ENCODE measurements around the gene CIPC. TPM values are rescaled to one million over a fixed set of nuclear protein-coding genes. Genes with fewer than 3 reads are reported as not detected.

CIPC gene
- total RNA-seq, 1 donor from 2014 or later: 12.7 TPM

DNA sequence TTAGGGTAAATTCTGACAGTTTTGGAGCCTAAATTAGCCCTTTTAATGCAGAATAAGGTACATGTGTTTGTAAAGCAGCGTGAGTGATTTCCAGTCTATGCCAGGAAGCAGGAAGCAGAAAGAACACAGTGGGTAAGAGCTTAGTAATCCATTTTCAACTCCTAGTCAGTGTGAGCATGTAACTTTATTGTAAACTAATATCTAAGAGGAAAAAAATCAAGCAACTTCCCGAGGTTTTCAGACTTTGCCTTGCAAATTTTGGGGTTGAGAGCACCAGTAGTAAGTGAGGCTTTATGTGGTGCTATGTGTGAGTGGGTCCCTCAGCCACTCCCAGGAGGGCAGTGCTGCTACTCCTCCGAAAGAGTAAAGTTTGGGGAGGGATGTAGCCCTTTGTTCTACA lies 2.9 kb downstream of the CIPC start:
- Mint-ChIP-seq H3K27me3 (no peaks in the 10 kb centered on the region), H3K4me1 (peaks cover 32% of the 10 kb centered on the region), H3K27ac (no peak overlapping the region)

DNA sequence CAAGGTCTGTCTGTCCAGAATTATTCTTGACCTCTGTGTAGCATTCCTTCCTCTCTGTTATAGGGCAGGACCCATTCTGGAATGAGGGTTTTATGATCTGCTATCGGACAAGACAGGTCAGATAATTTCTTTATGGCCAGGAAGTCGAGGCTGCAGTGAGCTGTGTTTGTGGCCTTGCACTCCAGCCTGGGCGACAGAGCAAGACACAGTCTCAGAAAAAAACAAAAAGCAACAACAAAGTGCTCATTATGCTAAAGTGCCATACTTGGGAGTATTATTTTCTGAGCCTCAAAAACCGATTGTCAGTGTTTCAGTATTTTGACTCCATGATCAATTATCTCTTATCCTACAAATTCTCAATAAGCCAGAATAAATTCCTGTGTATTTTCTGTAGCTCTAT lies 4.1 kb downstream of the CIPC start:
- H3K4me1 Mint-ChIP-seq: peaks cover 25% of the 10 kb centered on the region
- no peak overlapping the region for H3K4me3 Mint-ChIP-seq
- intact Hi-C loops (cut with micrococcal nuclease): loop anchor here (10.0 kb wide), 1 partner anchor 947 kb away; the partner anchor contains the start of gene GPATCH2L
- peaks cover 11% of the 10 kb centered on the region for H3K36me3 Mint-ChIP-seq (ENCODE audit: low read depth)
- H3K27ac Mint-ChIP-seq: no peak overlapping the region
- H3K9me3 Mint-ChIP-seq: no peaks in the 10 kb centered on the region
- no peak for DNase-seq
- H3K27me3 Mint-ChIP-seq: no peaks in the 10 kb centered on the region

More for the DNA sequence above, 2.9 kb downstream of the CIPC start:
- Mint-ChIP-seq H3K36me3 (ENCODE audit: low read depth) (peaks cover 6% of the 10 kb centered on the region), H3K9me3 (no peaks in the 10 kb centered on the region), H3K4me3 (no peak overlapping the region)
- DNase-seq: no peak
- intact Hi-C loops (cut with micrococcal nuclease): loop anchor here (10.0 kb wide), 1 partner anchor 946 kb away; the partner anchor contains the start of gene GPATCH2L

DNA sequence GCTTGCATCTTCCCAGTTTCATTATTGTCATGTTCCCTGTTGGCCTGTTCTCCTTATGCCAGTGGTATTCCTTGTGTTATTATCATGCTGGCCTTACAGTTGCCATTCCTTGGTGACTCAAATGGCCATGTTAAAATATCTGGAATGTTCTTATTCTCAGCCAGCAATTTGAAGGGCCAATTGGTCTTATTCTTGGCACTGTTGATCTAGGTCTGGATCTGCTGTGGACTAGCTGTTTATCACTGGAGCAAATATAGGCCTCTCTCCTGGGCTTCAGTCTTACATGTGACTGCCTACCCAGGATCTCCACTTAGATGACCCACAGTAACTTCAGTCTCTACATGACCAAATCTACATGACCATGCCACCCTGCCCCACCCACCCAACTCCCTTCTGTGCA lies 5.4 kb downstream of the CIPC start:
- no peak for DNase-seq
- H3K27ac Mint-ChIP-seq: no peak overlapping the region
- H3K27me3 Mint-ChIP-seq: no peaks in the 10 kb centered on the region
- peaks cover 13% of the 10 kb centered on the region for H3K36me3 Mint-ChIP-seq (ENCODE audit: low read depth)
- no peak overlapping the region for H3K4me3 Mint-ChIP-seq
- peaks cover 18% of the 10 kb centered on the region for H3K4me1 Mint-ChIP-seq
- intact Hi-C loops (cut with micrococcal nuclease): loop anchor here (10.0 kb wide), 1 partner anchor 949 kb away; the partner anchor contains the start of gene GPATCH2L
- H3K9me3 Mint-ChIP-seq: no peaks in the 10 kb centered on the region

DNA sequence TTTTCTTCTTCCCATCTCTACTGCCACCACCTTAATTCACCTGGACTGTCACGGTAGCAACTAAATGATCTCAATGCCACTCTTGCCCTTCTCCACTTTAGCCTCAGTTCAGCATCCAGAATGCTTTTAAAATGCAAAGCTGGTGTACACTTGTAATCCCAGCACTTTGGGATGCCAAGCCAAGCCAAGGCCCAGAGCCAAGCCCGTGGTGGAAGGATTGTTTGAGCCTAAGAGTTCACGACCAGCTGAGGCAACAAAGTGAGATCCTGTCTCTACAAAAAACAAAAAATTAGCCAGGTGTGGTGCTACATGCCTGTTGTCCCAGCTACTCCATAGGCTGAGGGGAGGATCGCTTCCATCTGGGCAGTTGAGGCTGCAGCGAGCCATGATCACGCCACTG lies 5.9 kb downstream of the CIPC start:
- H3K27me3 Mint-ChIP-seq: no peaks in the 10 kb centered on the region
- H3K36me3 Mint-ChIP-seq (ENCODE audit: low read depth): peaks cover 15% of the 10 kb centered on the region
- no peak overlapping the region for H3K4me3 Mint-ChIP-seq
- no peak for DNase-seq
- H3K9me3 Mint-ChIP-seq: no peaks in the 10 kb centered on the region
- H3K27ac Mint-ChIP-seq: no peak overlapping the region
- intact Hi-C loops (cut with micrococcal nuclease): loop anchor here (10.0 kb wide), 1 partner anchor 949 kb away; the partner anchor contains the start of gene GPATCH2L
- peaks cover 13% of the 10 kb centered on the region for H3K4me1 Mint-ChIP-seq

DNA sequence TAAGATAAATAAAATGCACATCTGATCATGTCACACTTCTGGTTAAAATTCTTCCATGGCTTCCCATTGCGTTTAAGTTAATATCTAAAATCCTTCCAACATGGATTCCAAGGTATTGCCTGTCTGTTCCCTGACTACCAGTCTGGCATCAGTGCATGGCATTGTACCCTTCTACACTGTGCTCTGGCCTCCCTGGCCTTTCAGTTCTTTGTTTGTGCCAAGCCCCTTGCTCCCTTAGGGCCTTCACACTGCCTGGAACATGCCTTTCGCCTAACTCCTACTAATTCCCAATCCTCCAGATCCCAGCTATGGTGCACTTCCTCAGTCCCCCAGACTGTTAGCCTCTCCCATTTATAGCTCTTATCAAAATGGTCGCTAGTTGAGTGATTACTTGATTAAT lies 6.3 kb downstream of the CIPC start:
- no peaks in the 10 kb centered on the region for H3K27me3 Mint-ChIP-seq
- H3K27ac Mint-ChIP-seq: no peak overlapping the region
- no peak for DNase-seq
- H3K4me1 Mint-ChIP-seq: peaks cover 9% of the 10 kb centered on the region
- peaks cover 18% of the 10 kb centered on the region for H3K36me3 Mint-ChIP-seq (ENCODE audit: low read depth)
- H3K4me3 Mint-ChIP-seq: no peak overlapping the region
- intact Hi-C loops (cut with micrococcal nuclease): loop anchor here (10.0 kb wide), 1 partner anchor 950 kb away; the partner anchor contains the start of gene GPATCH2L
- H3K9me3 Mint-ChIP-seq: no peaks in the 10 kb centered on the region

DNA sequence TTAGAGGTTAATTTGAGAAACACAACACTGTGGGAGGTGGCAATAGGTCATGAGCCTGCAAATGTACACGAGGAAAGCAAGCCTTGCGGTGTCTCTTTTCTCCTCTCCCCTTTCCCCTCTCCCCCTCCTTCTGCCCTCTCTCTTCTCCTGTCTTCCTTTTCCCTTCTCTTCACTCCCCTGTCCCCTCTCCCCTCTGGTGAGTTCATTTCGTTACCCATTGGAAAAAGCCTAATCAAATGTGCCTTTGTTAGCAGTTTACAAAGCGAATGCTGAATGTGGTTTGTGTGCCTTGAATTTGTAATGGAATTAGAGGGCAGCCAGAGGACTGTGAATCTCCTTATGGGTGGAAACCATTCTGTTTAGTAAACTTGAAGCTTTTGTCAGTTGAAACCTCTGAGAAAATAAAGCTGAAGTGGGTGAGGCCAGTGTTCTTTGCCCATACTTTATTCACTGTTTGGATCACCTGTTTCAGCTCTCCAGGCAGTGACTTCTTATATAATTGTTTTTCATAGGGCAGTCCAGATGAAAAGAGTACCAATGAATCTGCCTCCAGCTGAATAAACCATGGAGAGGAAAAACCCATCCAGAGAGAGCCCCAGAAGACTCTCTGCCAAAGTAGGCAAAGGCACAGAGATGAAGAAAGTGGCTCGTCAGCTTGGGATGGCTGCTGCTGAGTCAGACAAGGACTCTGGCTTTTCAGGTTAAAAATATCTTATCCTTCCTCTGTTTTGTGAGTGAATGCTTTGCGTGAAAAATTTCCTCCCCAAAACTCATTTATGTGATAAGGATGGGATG lies 7.3 kb downstream of the CIPC start:
- intact Hi-C loops (cut with micrococcal nuclease): loop anchor here (10.0 kb wide), 1 partner anchor 951 kb away; the partner anchor contains the start of gene GPATCH2L
- H3K27ac Mint-ChIP-seq: no peak overlapping the region
- H3K4me1 Mint-ChIP-seq: peaks cover 4% of the 10 kb centered on the region
- H3K9me3 Mint-ChIP-seq: no peaks in the 10 kb centered on the region
- H3K36me3 Mint-ChIP-seq (ENCODE audit: low read depth): peaks cover 20% of the 10 kb centered on the region
- no peak overlapping the region for H3K4me3 Mint-ChIP-seq
- DNase-seq: peak; percentile 49
- H3K27me3 Mint-ChIP-seq: no peaks in the 10 kb centered on the region

DNA sequence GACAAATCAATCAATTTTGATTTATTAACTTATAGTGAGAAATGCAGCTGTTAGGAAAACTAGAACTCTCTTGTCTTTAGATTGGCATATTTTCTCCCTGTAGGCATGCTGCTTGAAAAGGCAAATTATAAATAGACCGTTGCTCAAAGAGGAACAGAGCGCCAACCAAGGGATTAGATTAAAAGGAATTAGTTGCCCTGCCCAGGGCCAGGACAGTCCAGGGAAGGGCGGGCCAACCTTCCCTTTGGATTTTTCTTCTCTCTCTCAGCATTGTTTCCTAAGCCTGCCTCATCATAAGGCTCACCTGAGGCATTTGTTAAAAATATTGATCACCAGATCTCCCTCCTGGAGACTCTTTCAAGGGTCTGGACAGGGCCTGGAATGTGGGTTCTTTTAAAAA lies 8.6 kb downstream of the CIPC start:
- intact Hi-C loops (cut with micrococcal nuclease): loop anchor here (10.0 kb wide), 1 partner anchor 952 kb away; the partner anchor contains the start of gene GPATCH2L
- H3K27ac Mint-ChIP-seq: no peak overlapping the region
- no peak for DNase-seq
- no peak overlapping the region for H3K4me3 Mint-ChIP-seq
- H3K9me3 Mint-ChIP-seq: no peaks in the 10 kb centered on the region
- no peaks in the 10 kb centered on the region for H3K27me3 Mint-ChIP-seq
- H3K36me3 Mint-ChIP-seq (ENCODE audit: low read depth): peaks cover 23% of the 10 kb centered on the region
- H3K4me1 Mint-ChIP-seq: no peaks in the 10 kb centered on the region

DNA sequence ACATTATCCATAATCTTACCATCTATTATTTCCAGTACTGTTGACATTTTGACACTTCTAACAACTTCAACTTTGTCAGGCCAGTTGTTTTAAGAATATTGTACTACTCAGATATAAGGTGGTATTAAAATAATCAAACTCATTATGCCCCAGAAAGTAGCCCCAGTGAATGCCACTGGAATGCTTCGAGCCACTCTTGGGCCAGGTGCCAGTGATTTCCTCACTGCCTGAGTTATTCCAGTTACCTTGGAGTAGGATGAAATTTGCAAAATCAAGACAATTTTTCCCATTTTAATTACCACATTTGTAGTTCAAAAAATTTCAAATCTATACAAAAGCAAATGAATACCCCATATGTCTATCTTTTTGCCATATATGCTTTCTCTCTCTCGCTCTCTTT lies 9.2 kb downstream of the CIPC start:
- Mint-ChIP-seq H3K36me3 (ENCODE audit: low read depth) (peaks cover 23% of the 10 kb centered on the region), H3K27me3 (no peaks in the 10 kb centered on the region), H3K27ac (no peak overlapping the region), H3K4me1 (no peaks in the 10 kb centered on the region), H3K9me3 (no peaks in the 10 kb centered on the region), H3K4me3 (no peak overlapping the region)
- intact Hi-C loops (cut with micrococcal nuclease): loop anchor here (10.0 kb wide), 1 partner anchor 952 kb away; the partner anchor contains the start of gene GPATCH2L
- DNase-seq: no peak

DNA sequence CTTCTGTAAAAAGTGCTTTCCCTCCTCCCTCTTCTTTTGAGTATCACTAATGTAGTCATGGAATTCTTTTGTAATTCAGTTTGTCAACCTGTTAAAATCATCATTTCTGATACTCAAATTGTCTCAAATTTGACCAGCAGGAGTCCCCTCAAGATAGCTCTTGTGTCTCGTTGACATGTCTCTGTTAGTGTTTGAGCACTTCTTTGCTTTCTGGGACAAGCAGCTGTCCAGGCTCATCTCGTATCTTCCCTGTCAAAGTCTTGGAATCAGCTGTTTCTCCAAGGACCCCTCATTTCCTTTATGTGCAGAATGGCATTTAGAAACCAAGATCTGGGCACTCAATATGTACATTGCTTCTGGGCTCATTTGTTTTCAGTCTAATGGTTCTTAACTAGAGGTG lies 10.7 kb downstream of the CIPC start:
- no peaks in the 10 kb centered on the region for H3K9me3 Mint-ChIP-seq
- intact Hi-C loops (cut with micrococcal nuclease): loop anchor here (10.0 kb wide), 1 partner anchor 954 kb away; the partner anchor contains the start of gene GPATCH2L
- H3K36me3 Mint-ChIP-seq (ENCODE audit: low read depth): peaks cover 30% of the 10 kb centered on the region
- no peak for DNase-seq
- no peaks in the 10 kb centered on the region for H3K4me1 Mint-ChIP-seq
- H3K4me3 Mint-ChIP-seq: no peak overlapping the region
- H3K27ac Mint-ChIP-seq: no peak overlapping the region
- H3K27me3 Mint-ChIP-seq: no peaks in the 10 kb centered on the region

DNA sequence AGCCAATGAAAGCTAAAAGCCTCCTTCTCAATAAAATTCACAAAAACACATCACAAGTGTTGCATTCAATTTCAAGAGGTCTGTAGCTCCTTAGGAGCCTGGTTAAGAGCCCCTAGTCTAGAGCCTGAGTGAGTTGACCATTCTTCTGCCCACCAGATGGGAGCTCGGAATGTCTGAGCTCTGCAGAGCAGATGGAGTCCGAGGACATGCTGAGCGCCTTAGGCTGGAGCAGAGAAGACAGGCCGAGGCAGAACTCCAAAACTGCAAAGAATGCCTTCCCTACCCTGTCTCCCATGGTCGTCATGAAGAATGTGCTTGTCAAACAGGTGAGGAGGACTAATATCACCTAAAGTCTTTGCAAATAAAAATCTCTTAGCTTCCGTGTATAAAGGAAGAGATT lies 11.6 kb downstream of the CIPC start:
- H3K9me3 Mint-ChIP-seq: no peaks in the 10 kb centered on the region
- no peak overlapping the region for H3K4me3 Mint-ChIP-seq
- peaks cover 33% of the 10 kb centered on the region for H3K36me3 Mint-ChIP-seq (ENCODE audit: low read depth)
- no peaks in the 10 kb centered on the region for H3K27me3 Mint-ChIP-seq
- intact Hi-C loops (cut with micrococcal nuclease): loop anchor here (10.0 kb wide), 1 partner anchor 955 kb away; the partner anchor contains the start of gene GPATCH2L
- H3K4me1 Mint-ChIP-seq: no peaks in the 10 kb centered on the region
- no peak overlapping the region for H3K27ac Mint-ChIP-seq
- DNase-seq: no peak

DNA sequence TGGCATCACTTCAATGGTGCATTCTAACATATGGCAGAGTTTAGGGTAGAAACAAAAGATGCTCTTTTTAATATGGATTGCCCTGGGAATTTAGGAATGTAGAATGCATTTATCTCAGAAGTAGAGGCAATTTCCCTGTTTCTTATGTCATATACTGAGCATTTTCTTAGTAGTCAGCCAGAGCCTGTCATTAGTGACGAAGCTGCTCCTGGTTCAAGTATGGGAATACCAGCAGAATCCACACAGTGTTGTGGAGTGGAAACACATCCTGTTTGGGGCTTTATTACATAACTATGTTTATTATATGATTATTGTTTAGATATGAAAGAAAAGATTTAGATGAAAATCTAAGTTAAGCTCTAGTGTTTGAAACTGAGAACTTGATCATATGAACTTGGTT lies 12.2 kb downstream of the CIPC start:
- H3K27ac Mint-ChIP-seq: no peak overlapping the region

DNA sequence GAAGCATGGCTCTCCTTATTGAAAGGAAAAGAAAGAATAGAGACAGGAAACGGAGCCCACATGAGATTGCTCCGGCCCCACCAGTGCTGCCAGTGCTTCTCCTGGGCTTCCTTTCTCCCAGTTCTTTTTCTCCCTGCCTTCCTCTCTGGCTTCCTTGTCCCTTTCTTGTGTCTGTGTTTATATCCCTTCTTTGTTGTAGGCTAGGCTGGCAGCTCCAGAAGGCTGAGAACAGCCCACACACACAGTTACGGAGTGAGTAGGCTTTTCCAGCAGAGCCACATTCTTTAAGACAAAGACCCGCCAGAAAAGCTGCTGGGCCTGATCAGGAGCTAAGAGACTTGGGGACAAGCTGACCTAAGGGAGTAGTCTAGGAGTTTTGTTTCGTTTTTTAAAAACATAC lies 13.0 kb downstream of the CIPC start:
- no peaks in the 10 kb centered on the region for H3K27me3 Mint-ChIP-seq
- H3K9me3 Mint-ChIP-seq: no peaks in the 10 kb centered on the region
- H3K4me3 Mint-ChIP-seq: no peak overlapping the region
- H3K4me1 Mint-ChIP-seq: no peaks in the 10 kb centered on the region
- no peak overlapping the region for H3K27ac Mint-ChIP-seq
- no peak for DNase-seq
- peaks cover 38% of the 10 kb centered on the region for H3K36me3 Mint-ChIP-seq (ENCODE audit: low read depth)
- intact Hi-C loops (cut with micrococcal nuclease): no loop called here

More for the DNA sequence above, 12.2 kb downstream of the CIPC start:
- Mint-ChIP-seq H3K4me3 (no peak overlapping the region), H3K27me3 (no peaks in the 10 kb centered on the region), H3K9me3 (no peaks in the 10 kb centered on the region), H3K4me1 (no peaks in the 10 kb centered on the region), H3K36me3 (ENCODE audit: low read depth) (peaks cover 38% of the 10 kb centered on the region)
- no peak for DNase-seq
- intact Hi-C loops (cut with micrococcal nuclease): no loop called here

DNA sequence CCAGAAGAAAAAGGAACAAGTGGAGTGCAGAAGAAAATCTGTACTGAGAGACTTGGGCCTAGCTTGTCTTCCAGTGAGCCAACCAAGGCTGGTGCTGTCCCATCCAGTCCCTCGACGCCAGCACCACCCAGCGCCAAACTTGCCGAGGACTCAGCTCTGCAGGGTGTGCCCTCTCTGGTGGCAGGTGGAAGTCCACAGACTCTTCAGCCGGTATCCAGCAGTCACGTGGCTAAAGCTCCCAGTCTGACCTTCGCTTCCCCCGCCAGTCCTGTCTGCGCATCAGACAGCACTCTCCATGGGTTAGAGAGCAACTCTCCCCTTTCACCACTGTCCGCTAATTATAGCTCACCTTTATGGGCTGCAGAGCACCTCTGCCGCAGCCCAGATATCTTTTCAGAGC lies 15.6 kb downstream of the CIPC start:
- Mint-ChIP-seq H3K27me3 (no peaks in the 10 kb centered on the region), H3K4me1 (no peaks in the 10 kb centered on the region), H3K27ac (no peak overlapping the region), H3K36me3 (ENCODE audit: low read depth) (peaks cover 31% of the 10 kb centered on the region), H3K4me3 (no peak overlapping the region), H3K9me3 (no peaks in the 10 kb centered on the region)
- intact Hi-C loops (cut with micrococcal nuclease): no loop called here
- no peak for DNase-seq

DNA sequence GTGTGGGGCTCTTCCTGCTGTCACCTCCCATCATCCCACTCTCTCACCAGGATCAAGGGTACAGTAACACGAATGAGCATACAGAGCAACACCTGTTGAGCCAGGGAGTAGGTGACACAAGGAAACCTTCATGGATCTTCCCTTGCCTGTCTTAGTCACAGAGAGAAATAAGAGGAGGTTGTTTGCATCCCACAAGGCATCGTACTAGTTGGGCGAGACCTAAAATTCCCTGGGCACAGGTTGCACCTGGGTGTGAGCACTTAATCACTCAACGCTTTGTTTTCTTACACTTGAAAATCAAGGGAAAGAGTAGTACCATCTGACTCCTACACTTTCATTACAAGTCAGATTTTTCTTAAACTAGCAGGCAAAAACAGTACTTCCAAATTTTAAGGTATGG lies 16.6 kb downstream of the CIPC start:
- Mint-ChIP-seq H3K27ac (no peak overlapping the region), H3K36me3 (ENCODE audit: low read depth) (peaks cover 27% of the 10 kb centered on the region), H3K4me1 (no peaks in the 10 kb centered on the region), H3K4me3 (no peak overlapping the region), H3K9me3 (no peaks in the 10 kb centered on the region), H3K27me3 (no peaks in the 10 kb centered on the region)
- DNase-seq: no peak
- intact Hi-C loops (cut with micrococcal nuclease): no loop called here

Measured in activated CD4-positive, alpha-beta T cell treated with anti-CD3 and anti-CD28 coated beads, Interleukin-2, amount 10 ng/mL, durations not matched to agents 24 days and 14 days (primary cell).